D341Med (cell line): ENCODE measurements around the gene HRH4.

ENCODE experiments used
- DNase-seq: peaks from one replicate; pipeline ENCODE4 v3.0.0; 2012; ENCODE audit warnings: low spot score

HRH4 gene

GRCh38 chr18:24466771-24467170 is 6.3 kb downstream of the HRH4 start:
- no peak for DNase-seq

- DNase-seq, result no peak
These were observed 9.7 kb downstream of the HRH4 start for GRCh38 chr18:24470022-24470618.

- DNase-seq, result no peak
These were observed 10.4 kb downstream of the HRH4 start for GRCh38 chr18:24470805-24471204.

- no peak for DNase-seq
These were observed 12.2 kb downstream of the HRH4 start for GRCh38 chr18:24472591-24472990.

DNA sequence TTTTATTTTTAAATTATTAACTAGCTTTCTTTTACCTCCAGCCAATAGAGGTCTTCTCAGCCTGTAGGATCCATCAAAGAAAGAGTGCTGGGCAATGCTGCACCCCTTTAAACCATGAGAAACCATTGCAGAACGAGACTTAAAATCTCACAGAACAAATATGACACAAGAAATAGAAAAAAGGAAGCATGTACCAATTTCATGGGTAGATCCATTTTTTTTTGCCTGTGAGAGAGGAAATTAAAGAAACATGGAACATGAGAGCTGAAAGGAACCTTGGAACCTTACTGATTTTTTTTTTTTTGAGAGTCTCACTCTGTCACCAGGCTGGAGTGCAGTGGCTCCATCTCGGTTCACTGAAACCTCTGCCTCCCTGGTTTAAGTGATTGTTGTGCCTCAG is 14.0 kb downstream of the HRH4 start:
- DNase-seq, result no peak

DNA sequence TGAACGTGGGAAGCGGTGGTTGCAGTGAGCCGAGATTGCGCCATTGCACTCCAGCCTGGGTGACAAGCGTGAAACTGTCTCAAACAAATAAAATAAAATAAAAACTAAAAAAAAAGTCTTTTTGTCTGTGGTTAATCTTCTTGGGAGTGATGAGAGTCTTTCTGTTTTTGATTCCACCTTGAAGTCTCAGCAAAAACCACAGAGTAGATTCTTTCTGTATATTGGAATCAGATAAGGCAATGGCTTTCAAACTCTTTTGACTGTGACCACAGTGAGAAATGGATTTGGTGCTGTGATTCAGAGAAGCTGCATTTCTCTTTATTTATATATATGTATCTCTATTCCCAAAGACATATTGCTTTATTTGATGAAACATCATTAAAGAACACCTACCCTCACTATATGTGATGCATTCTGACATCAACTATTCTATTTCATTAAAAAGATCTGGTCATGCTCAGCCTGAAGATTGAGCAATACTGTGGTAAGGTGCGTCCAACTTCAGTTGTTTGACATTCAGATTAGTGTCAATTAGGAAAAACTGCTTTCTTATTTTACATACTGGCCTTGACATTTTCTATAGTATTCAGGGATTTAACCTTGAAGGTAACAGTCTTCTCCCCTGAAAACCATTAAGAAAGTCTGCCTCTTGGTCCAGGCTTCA is 15.6 kb downstream of the HRH4 start:
- DNase-seq, result no peak

- no peak for DNase-seq
These were observed 18.9 kb downstream of the HRH4 start for GRCh38 chr18:24479371-24479770.

- no peak for DNase-seq
These were observed 22.4 kb downstream of the HRH4 start for GRCh38 chr18:24482821-24483220.

DNA sequence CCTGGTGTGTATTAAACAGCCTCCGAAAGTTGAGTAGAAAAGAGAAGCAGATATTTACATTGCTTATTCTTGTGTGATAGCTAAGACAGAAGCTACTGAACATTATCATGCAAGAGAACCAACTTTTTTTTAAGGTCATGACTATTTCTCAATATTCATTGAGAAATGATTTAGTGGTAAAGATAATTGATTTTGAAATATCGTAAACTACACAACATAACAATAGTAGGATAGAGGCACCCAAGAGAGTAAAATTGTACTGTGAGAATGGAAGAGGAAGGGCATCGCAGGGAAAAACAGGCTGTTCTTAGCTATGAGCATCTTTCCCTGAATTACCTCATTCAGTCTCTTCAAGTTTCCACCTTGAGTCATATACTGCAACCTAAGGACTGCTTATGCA is 25.2 kb downstream of the HRH4 start:
- DNase-seq, result no peak

GRCh38 chr18:24486684-24487083 is 26.2 kb downstream of the HRH4 start:
- DNase-seq, result no peak

GRCh38 chr18:24488824-24489493 is 28.5 kb downstream of the HRH4 start:
- peak; percentile 54 for DNase-seq

GRCh38 chr18:24490539-24490938 is 30.1 kb downstream of the HRH4 start:
- DNase-seq, result no peak

DNA sequence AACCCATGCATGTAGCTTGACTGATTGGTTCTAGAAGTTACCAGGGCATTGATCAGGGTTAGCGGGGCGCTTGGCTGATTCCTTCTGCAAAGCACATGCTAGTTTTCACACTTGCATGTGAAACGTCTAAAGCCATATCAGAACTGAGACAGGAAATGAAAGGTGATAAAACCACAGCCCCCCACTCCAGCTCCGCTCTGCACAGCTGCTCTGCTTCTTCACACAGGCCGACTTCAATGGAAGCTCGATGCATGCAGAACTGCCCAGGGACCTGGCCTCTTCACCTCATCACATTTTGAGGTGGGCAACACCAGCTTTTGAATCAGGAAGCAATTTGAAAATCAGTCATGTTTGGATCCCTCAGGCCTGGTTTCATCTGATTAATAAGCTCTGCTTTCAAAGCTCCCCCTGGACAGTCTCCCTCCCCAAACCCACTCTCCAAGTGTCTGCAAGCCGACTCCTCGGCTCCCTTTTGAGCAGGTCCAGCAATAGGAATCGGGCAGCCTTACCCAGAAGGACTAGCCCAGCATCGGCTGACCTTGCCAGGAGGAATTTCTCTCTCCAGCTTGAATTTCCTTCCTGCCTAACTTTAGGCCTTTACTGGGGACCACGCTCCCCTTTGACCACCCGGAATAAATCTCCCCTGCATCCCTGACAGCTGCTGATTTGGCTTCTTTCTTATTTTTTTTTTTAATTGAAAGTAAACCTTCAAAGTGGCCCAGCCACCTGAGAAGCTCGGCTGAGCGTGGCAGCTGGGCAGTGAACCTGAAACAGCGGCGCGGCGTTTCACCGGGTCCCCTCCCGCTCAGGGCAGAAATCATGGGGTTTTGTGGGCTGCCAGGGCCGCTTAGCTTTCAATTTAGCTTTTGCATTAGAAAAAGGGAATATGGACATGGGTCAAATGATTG is 31.7 kb downstream of the HRH4 start:
- no peak for DNase-seq

GRCh38 chr18:24494586-24494985 is 34.1 kb downstream of the HRH4 start:
- DNase-seq, result no peak

DNA sequence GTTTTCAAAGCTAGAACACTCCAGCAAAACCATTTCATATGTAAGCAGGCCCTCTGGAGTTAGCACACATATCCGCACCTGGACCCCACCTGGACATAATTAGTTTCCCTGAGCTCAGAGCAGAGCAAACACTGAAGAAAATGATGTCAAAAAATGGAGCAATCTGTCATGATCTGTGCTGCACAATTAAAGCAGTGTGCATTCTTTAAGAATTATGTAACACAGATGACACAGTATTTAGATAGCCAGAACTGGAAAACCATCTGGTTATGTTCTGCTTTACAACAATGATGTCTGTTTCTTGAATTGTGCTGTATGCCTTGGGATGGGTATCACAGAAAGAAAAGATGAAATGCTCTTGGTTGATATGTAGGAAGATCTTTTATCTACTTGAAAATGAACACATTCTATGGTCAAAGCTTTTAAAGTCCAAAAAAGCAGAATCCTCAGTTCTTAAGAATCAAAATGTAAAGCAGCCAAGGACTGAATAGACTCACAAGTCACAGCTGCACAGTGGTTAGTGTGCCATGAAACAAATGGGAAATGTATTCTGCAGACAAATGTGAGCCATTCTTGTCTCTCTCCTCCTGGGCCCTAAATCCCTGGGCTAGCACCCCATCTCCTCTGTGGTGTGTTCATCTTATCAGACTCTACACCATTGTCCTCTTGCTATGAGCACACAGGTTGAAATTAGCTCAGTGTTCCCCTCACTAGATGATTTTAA is 36.8 kb downstream of the HRH4 start:
- DNase-seq, result no peak

DNA sequence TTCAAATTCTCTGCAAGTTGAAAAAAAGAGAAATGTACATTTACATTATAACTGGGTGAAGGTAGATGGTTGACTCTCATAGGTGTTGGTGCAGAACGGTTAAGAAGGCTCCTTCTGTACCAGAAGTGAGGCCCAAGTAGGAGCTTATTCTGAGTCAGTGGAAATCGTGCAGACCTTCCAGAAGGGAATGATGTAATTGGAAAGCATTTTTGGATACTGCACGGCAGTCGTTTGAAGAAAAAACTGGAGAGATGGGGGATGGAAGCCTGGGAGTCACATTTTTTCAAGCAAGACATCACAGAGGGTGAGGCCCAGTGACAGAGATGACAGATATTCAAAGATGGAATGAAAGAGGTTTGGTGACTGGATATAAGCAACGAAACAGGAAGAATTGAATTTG is 39.4 kb downstream of the HRH4 start:
- DNase-seq, result no peak

GRCh38 chr18:24500217-24500616 is 39.8 kb downstream of the HRH4 start:
- DNase-seq, result no peak

DNA sequence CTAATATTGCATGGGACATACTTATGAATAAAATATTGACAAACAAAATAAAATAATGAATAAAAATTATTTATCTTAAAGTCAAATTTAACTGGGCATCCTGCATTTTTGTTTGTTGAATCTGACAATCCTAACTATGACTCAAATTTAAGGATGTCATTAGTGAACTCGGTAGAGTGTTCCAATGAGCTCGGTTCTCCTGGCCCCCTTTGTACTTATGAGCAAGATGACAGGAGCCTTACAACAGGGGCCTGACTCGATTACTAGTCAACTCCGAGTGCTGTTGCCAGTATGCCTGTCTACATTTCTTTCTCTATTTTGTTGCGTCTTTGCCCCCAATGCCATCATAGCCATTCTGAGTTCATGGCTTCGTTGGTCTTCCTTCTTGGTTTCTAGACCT is 40.3 kb downstream of the HRH4 start:
- DNase-seq, result no peak

DNA sequence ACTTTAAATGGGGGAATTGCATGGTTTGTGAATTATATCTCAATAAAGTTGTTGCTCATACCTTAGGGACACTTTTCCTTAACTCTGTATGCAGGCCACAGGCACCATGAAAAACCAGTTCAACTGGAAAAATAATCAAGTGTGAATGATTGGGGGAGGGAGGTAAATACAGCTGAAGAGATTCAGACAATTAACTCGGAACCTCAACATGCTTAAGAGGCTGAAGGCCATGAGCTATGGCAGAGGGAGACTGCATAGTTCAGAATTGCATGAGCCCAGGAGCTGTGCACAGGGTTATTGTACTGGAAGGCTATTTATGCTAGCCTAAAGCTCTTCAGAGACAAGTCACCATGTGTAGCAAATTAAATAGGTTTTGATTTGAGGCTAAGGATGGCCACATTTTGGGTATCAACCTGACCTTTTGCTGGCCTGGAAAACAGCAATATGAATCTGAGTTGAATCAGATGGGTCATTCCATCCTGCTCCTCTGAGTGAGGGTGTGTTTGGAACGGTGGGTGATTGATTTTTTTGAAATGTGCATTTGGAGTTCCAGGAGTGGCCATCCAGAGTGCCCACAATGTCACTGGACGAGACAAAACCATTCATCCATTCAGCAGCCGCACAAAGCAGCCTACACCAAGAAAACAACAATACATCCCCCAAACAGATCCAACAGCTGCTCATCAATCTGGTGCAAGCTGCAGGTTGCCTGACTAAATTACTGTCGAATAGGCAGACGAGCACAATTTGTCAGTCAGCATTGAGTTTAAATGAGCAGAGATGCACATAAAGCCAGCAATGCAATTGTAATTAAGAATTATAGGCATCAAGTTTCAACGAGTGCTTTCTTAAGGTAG is 42.5 kb downstream of the HRH4 start:
- DNase-seq, result no peak

GRCh38 chr18:24504401-24504800 is 44.0 kb downstream of the HRH4 start:
- no peak for DNase-seq

DNA sequence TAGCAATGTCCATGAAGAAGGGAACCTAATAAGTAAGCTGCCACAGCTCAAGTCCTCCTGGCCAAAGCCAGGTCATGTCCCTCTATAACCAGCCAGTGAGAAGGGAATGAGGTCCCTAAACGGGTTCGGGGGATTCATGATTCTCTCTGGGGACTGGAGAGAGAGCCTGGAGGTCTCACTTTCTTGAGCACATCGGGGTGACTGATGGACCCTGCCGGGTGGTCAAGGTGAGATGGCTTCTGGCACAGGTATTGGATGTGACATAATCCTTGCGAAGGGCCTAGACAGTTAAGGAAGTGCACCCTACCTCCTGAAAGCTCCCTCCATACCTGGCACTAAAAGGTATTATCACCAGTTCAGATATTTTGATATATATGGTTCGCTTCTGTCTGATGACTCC is 45.7 kb downstream of the HRH4 start:
- DNase-seq, result no peak
